ENCODE data around the gene CDC25A. TPM values are rescaled to one million over a fixed set of nuclear protein-coding genes. Genes with fewer than 3 reads are reported as not detected.

CDC25A gene
- polyA plus RNA-seq, 4 donors: 0.27 to 5.7 (median 4.5) TPM

DNA sequence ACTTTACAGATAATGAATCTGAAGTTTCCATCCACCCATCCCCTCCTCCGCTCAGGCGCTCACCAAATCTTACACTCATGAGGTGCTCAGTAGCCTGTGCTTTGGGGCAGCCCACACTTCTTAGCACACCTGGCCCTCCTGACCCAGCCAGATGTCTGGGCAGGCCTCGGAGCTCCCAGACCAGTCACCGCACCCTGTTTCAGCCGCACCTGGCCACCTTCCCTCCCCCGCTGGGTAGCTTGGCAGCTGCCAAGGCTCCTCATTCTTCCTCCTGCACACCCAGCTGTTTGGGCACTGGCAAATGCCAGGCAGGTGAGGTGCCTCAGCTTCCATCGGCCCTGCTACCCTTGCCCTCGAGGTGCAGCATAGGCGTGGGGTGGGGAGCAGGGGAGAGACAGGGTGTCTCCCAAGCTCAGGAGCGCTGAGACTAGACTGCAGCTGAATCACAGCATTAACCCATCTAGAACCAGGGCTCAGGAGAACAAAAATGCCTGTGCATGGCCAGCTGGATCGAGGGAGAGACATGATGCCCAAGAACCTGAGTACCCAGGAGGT is 45.8 kb downstream of the CDC25A start:
- FAIRE-seq: no peak
- Histone ChIP-seq H3K4me1 (ENCODE audit: control insufficient read depth in 3 of 3, insufficient read depth in 2 of 3, low read depth in 1 of 3, low read length in 2 of 3) (no peaks in the 10 kb centered on the region), H3K9me3 (ENCODE audit: control insufficient read depth in 2 of 2, insufficient read depth in 1 of 2, low read depth in 1 of 2, low read length in 1 of 2) (peaks cover 0 to 5% of the 10 kb centered on the region in 2 donors), H3K27ac (ENCODE audit: low read depth in 1 of 3, low read length in 2 of 3) (no peak overlapping the region), H3K36me3 (ENCODE audit: control insufficient read depth in 3 of 3, insufficient read depth in 2 of 3, low read depth in 1 of 3, low read length in 3 of 3) (no peaks in the 10 kb centered on the region), H3K27me3 (ENCODE audit: control insufficient read depth in 3 of 3, insufficient read depth in 3 of 3, low read length in 3 of 3) (no peaks in the 10 kb centered on the region), H3K4me3 (ENCODE audit: low read depth in 1 of 3, low read length in 3 of 3) (no peak overlapping the region)
- peak in 1 of 2 donors; percentile 32 for DNase-seq
- WGBS, 3 donors: 26 to 72% (median 52%) methylated on average over 11 of the region's 11 CpGs

DNA sequence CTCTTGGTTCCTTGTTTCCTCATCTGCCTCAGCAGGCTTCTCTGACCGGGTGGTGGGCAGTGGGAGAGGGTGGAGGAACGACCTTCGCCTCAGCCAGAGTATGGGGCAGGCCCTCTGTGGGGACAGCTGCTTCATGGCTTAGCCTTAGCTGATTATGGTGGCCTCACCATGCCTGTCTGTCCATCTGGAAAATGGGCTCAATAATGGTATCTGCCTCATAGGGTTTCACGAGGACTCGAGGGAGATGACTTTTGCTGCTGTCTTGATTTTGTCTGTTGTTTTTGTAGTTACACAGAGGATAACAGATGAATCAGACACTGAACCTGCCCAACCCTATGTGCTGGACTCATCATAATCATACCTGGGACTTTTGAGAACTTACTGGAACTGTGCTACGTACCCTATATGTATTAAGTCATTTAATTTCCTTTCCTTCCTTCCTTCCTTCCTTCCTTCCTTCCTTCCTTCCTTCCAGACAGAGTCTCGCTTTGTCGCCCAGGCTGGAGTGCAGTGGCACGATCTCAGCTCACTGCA is 46.5 kb downstream of the CDC25A start:
- 91 to 94% (median 92%) methylated on average over 8 to 9 of the region's 9 CpGs for WGBS, 3 donors

DNA sequence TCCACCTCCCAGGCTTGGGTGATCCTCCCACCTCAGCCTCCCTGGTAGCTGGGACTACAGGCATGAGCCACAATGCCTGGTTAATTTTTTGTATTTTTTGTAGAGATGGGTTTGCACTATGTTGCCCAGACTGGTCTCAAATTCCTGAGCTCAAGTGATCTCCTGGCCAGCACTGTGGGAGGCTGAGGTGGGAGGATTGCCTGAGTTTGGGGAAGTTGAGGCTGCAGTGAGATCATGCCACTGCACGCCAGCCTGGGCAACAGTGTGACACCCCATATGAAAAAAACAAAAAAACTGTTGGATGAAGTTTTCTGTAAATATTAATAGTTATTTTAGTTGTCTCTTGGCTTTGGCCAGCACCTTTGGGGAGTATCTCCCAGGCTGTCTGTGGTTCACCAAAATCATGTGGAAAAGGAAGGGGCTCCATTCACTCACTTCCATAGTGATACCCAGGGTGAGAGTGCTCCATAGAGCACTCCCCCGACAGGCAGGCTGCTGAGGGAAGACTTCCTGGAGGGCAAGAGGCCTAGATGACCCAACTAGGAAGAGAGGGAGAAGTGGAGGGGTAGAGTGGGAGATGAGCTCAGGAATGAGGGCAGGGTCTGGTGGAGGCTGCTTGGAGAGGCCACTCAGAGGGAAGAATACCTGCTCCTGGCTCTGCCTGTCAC is 47.1 kb downstream of the CDC25A start:
- H3K36me3 ChIP-seq (ENCODE audit: control insufficient read depth in 3 of 3, insufficient read depth in 2 of 3, low read depth in 1 of 3, low read length in 3 of 3): no peaks in the 10 kb centered on the region
- no peak for DNase-seq
- no peaks in the 10 kb centered on the region for H3K27me3 ChIP-seq (ENCODE audit: control insufficient read depth in 3 of 3, insufficient read depth in 3 of 3, low read length in 3 of 3)
- no peak overlapping the region for H3K4me3 ChIP-seq (ENCODE audit: low read depth in 1 of 3, low read length in 3 of 3)
- no peak for FAIRE-seq
- H3K9me3 ChIP-seq (ENCODE audit: control insufficient read depth in 2 of 2, insufficient read depth in 1 of 2, low read depth in 1 of 2, low read length in 1 of 2): peaks cover 0 to 5% of the 10 kb centered on the region in 2 donors
- no peaks in the 10 kb centered on the region for H3K4me1 ChIP-seq (ENCODE audit: control insufficient read depth in 3 of 3, insufficient read depth in 2 of 3, low read depth in 1 of 3, low read length in 2 of 3)
- WGBS, 3 donors: 87 to 96% (median 89%) methylated on average over 2 of the region's 2 CpGs
- no peak overlapping the region for H3K27ac ChIP-seq (ENCODE audit: low read depth in 1 of 3, low read length in 2 of 3)

More for the DNA sequence above, 46.5 kb downstream of the CDC25A start:
- no peak overlapping the region for H3K27ac ChIP-seq (ENCODE audit: low read depth in 1 of 3, low read length in 2 of 3)
- no peaks in the 10 kb centered on the region for H3K36me3 ChIP-seq (ENCODE audit: control insufficient read depth in 3 of 3, insufficient read depth in 2 of 3, low read depth in 1 of 3, low read length in 3 of 3)
- no peak overlapping the region for H3K4me3 ChIP-seq (ENCODE audit: low read depth in 1 of 3, low read length in 3 of 3)
- FAIRE-seq (no peak), DNase-seq (no peak)
- H3K4me1 ChIP-seq (ENCODE audit: control insufficient read depth in 3 of 3, insufficient read depth in 2 of 3, low read depth in 1 of 3, low read length in 2 of 3): no peaks in the 10 kb centered on the region
- peaks cover 0 to 5% of the 10 kb centered on the region in 2 donors for H3K9me3 ChIP-seq (ENCODE audit: control insufficient read depth in 2 of 2, insufficient read depth in 1 of 2, low read depth in 1 of 2, low read length in 1 of 2)
- H3K27me3 ChIP-seq (ENCODE audit: control insufficient read depth in 3 of 3, insufficient read depth in 3 of 3, low read length in 3 of 3): no peaks in the 10 kb centered on the region

DNA sequence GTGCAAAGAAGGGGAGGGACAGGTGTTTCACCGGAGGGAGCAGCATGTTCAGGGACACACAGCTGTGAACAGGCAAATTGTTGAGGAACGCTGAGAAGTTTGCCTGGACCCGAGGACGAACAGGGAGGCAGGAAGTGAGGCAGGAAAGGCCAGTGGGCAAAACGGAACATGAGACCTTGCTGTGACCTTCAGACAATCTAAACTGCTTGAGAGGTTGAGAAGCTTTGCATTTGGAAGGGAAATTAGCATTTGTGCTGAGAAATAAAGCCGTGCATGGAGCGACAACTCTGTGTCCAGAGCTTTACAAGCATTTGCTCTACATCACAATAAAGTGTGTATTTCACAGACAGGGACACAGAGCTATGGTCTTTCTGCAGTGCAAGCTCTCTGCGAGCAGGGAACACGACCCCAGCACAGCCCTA is 47.9 kb downstream of the CDC25A start:
- Histone ChIP-seq H3K36me3 (ENCODE audit: control insufficient read depth in 3 of 3, insufficient read depth in 2 of 3, low read depth in 1 of 3, low read length in 3 of 3) (no peaks in the 10 kb centered on the region), H3K27ac (ENCODE audit: low read depth in 1 of 3, low read length in 2 of 3) (no peak overlapping the region), H3K27me3 (ENCODE audit: control insufficient read depth in 3 of 3, insufficient read depth in 3 of 3, low read length in 3 of 3) (no peaks in the 10 kb centered on the region), H3K4me3 (ENCODE audit: low read depth in 1 of 3, low read length in 3 of 3) (no peak overlapping the region), H3K4me1 (ENCODE audit: control insufficient read depth in 3 of 3, insufficient read depth in 2 of 3, low read depth in 1 of 3, low read length in 2 of 3) (peaks cover 0 to 5% (median 0%) of the 10 kb centered on the region in 3 donors), H3K9me3 (ENCODE audit: control insufficient read depth in 2 of 2, insufficient read depth in 1 of 2, low read depth in 1 of 2, low read length in 1 of 2) (peaks cover 0 to 5% of the 10 kb centered on the region in 2 donors)
- FAIRE-seq (no peak), DNase-seq (no peak)
- WGBS, 3 donors: 40 to 46% (median 43%) methylated on average over 9 of the region's 9 CpGs

DNA sequence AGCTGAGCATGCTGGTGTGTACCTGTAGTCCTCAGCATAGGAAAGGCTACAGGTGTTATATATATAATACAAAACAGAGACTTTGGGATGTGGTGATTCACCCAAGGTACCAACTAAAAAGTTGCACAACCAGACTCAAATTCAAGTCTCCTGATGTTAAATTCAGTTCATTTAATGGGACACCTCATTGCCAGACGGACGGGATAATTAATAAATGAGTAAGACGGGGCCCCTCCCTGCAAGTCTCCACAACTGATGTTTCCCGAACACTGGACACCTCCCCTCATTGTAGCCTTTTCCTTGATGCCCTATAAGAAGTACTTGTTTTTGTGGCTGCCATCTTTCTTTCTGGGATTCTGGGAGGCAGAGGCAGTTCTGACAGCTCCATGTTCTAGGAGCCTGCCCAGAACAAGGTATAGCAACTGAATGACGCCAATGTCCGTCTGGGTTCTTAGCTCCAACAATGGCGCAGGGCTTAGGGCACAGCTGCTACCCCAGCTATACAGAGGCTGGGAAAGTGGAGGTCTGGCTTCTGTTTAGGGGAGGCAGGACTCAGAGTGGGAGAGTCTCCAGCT is 50.7 kb downstream of the CDC25A start:
- H3K27ac ChIP-seq (ENCODE audit: low read depth in 1 of 3, low read length in 2 of 3): no peak overlapping the region
- no peaks in the 10 kb centered on the region for H3K36me3 ChIP-seq (ENCODE audit: control insufficient read depth in 3 of 3, insufficient read depth in 2 of 3, low read depth in 1 of 3, low read length in 3 of 3)
- peaks cover 0 to 5% of the 10 kb centered on the region in 2 donors for H3K9me3 ChIP-seq (ENCODE audit: control insufficient read depth in 2 of 2, insufficient read depth in 1 of 2, low read depth in 1 of 2, low read length in 1 of 2)
- DNase-seq: no peak
- FAIRE-seq: no peak
- peaks cover 0 to 5% (median 0%) of the 10 kb centered on the region in 3 donors for H3K4me1 ChIP-seq (ENCODE audit: control insufficient read depth in 3 of 3, insufficient read depth in 2 of 3, low read depth in 1 of 3, low read length in 2 of 3)
- H3K27me3 ChIP-seq (ENCODE audit: control insufficient read depth in 3 of 3, insufficient read depth in 3 of 3, low read length in 3 of 3): no peaks in the 10 kb centered on the region
- no peak overlapping the region for H3K4me3 ChIP-seq (ENCODE audit: low read depth in 1 of 3, low read length in 3 of 3)
- WGBS, 3 donors: 80 to 88% (median 82%) methylated on average over 7 of the region's 7 CpGs

DNA sequence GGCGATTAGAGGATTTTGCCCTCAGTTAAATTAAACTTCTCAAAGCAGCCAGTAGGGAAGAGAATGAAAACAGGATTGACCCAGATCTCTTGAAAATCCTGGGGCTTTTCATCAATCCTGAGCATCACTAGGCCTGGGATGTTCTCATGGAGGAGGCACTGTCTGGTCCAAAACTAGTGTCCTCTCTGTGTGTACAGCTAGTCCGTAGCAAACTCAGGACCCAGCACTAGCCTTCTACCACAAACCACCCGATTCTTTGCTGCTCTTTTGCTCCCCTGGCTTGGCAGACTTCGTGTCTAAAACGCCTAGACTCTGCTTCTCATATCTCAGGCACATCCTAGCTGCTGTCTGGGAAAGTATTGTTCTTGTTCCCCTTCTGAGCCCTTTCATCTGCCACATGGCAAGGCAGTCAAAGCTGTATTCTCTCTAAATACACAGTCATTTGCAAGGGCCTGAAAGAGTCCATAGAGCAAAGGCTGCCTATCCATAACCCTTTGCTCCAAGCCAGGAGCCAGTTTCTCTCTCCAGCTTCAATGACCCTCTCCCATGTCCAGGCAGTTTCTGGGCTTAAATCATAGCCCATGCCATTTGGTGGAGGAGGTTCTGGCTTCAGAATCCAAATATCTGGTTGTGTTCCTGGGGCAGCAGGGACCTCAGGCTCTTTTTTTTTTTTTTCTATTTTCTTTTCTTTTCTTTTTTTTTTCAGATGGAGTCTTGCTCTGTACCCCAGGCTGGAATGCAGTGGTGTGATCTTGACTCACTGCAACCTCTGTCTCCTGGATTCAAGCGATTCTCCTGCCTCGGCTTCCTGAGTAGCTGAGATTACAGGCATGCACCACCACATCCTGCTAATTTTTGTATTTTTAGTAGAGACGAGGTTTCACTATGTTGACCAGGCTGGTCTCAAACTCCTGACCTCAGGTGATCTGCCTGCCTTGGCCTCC is 52.4 kb downstream of the CDC25A start:
- peaks cover 0 to 5% of the 10 kb centered on the region in 2 donors for H3K9me3 ChIP-seq (ENCODE audit: control insufficient read depth in 2 of 2, insufficient read depth in 1 of 2, low read depth in 1 of 2, low read length in 1 of 2)
- WGBS, 3 donors: 65 to 69% (median 69%) methylated on average over 8 of the region's 8 CpGs
- H3K36me3 ChIP-seq (ENCODE audit: control insufficient read depth in 3 of 3, insufficient read depth in 2 of 3, low read depth in 1 of 3, low read length in 3 of 3): no peaks in the 10 kb centered on the region
- DNase-seq (peak in 1 of 2 donors; percentile 24), FAIRE-seq (no peak)
- no peak overlapping the region for H3K4me3 ChIP-seq (ENCODE audit: low read depth in 1 of 3, low read length in 3 of 3)
- H3K27ac ChIP-seq (ENCODE audit: low read depth in 1 of 3, low read length in 2 of 3): no peak overlapping the region
- peaks cover 0 to 9% (median 0%) of the 10 kb centered on the region in 3 donors for H3K4me1 ChIP-seq (ENCODE audit: control insufficient read depth in 3 of 3, insufficient read depth in 2 of 3, low read depth in 1 of 3, low read length in 2 of 3)
- no peaks in the 10 kb centered on the region for H3K27me3 ChIP-seq (ENCODE audit: control insufficient read depth in 3 of 3, insufficient read depth in 3 of 3, low read length in 3 of 3)

DNA sequence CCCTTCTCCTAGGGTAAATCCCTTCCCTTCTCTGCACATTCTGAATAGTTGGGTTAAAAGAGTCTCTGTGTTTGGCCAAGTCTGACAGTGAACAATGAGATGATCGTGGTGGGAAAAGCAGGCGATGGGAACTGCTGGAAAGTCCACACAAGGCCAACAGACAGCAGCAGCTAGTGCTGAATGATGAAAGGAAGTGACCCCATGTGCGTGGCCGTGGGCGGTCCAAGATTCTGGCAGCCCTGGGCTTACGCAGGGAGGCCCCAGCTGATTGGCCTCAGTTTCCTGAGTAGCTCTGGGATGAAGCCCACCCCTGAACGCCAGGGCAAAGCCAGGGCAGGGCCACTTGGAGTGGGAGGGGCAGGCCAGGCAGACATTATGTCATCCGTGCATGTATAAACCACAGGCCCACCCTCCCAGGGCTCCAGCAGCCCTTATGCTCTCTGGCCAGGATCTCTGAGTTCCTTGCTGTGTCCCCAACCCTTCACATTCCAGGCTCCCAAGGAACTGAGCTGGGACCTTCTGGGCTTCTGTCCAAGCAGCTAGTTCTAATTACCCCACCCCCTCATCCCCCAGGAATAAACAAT is 57.8 kb downstream of the CDC25A start:
- Histone ChIP-seq H3K4me1 (ENCODE audit: control insufficient read depth in 3 of 3, insufficient read depth in 2 of 3, low read depth in 1 of 3, low read length in 2 of 3) (peaks cover 0 to 4% (median 0%) of the 10 kb centered on the region in 3 donors), H3K4me3 (ENCODE audit: low read depth in 1 of 3, low read length in 3 of 3) (no peak overlapping the region), H3K36me3 (ENCODE audit: control insufficient read depth in 3 of 3, insufficient read depth in 2 of 3, low read depth in 1 of 3, low read length in 3 of 3) (no peaks in the 10 kb centered on the region), H3K27ac (ENCODE audit: low read depth in 1 of 3, low read length in 2 of 3) (peak overlapping the region in 2 of 3 donors; percentile 36 to 65), H3K27me3 (ENCODE audit: control insufficient read depth in 3 of 3, insufficient read depth in 3 of 3, low read length in 3 of 3) (no peaks in the 10 kb centered on the region), H3K9me3 (ENCODE audit: control insufficient read depth in 2 of 2, insufficient read depth in 1 of 2, low read depth in 1 of 2, low read length in 1 of 2) (no peaks in the 10 kb centered on the region)
- no peak for FAIRE-seq
- WGBS, 3 donors: 45 to 73% (median 71%) methylated on average over 8 of the region's 8 CpGs
- DNase-seq: peak in 1 of 2 donors; percentile 63

All from small intestine (tissue), 7 donors.